Activated CD8-positive, alpha-beta T cell treated with anti-CD3 and anti-CD28 coated beads for 36 hours (primary cell): ENCODE data around the gene HUNK. TPM values are rescaled to one million over a fixed set of nuclear protein-coding genes. Genes with fewer than 3 reads are reported as not detected.

Source experiments
- ATAC-seq: fragments of 200-7000 bp; cut with Tn5 transposase; one replicate; pipeline ENCODE4 v1.10.0; 2021; ENCODE audit warnings: mild to moderate bottlenecking, moderate library complexity
- CTCF ChIA-PET: fragments of 350-600 bp; sonication (Branson Sonifier 250); formaldehyde crosslinking; loops from one replicate; lab custom pipeline; 2021; ENCODE audit warnings: antibody characterized with exemption; lab: Charles Lee
- POLR2A ChIA-PET: fragments of 350-600 bp; sonication (Branson Sonifier 250); formaldehyde crosslinking; loops from one replicate; lab custom pipeline; 2021; ENCODE audit warnings: antibody characterized with exemption; lab: Charles Lee
- DNase-seq: peaks from one replicate; pipeline ENCODE4 v3.0.0-alpha.2; 2020
- H3K27ac Mint-ChIP-seq: one replicate; pipeline ENCODE4 v1.8.0; 2021; ENCODE audit warnings: mild to moderate bottlenecking, mixed read lengths
- H3K27me3 Mint-ChIP-seq: one replicate; pipeline ENCODE4 v1.8.0; 2021; ENCODE audit warnings: mixed read lengths
- H3K36me3 Mint-ChIP-seq: one replicate; pipeline ENCODE4 v1.8.0; 2021; ENCODE audit warnings: low read depth, mixed read lengths
- H3K4me1 Mint-ChIP-seq: one replicate; pipeline ENCODE4 v1.8.0; 2021; ENCODE audit warnings: low read depth, mixed read lengths
- H3K4me3 Mint-ChIP-seq: one replicate; pipeline ENCODE4 v1.8.0; 2021; ENCODE audit warnings: mild to moderate bottlenecking, moderate library complexity, mixed read lengths
- H3K9me3 Mint-ChIP-seq: one replicate; pipeline ENCODE4 v1.8.0; 2021; ENCODE audit warnings: mixed read lengths
- CTCF ChIP-seq: fragments of 200-600 bp; IDR thresholded peaks from one replicate; pipeline ENCODE4 v1.8.0; 2022; ENCODE audit warnings: antibody characterized with exemption, mild to moderate bottlenecking
- intact Hi-C: fragments of 100-400 bp; cut with micrococcal nuclease; formaldehyde crosslinking; loops from one replicate; pipeline ENCODE4 v1.10.0; 2022
- total RNA-seq, 2 experiments: library from RNA; stranded (reverse); gene quantifications; one replicate each; pipeline ENCODE4 v1.2.3, GENCODE V29; 2021

HUNK gene
- total RNA-seq, 2 experiments from 2014 or later: 0.20 to 0.27 TPM

- H3K4me3 Mint-ChIP-seq: no peak overlapping the region
- intact Hi-C loops: no loop called here
- H3K9me3 Mint-ChIP-seq: no peaks in the 10 kb centered on the region
- no peak for TF ChIP-seq CTCF
- H3K4me1 Mint-ChIP-seq: no peaks in the 10 kb centered on the region
- H3K36me3 Mint-ChIP-seq: no peaks in the 10 kb centered on the region
- no peak overlapping the region for H3K27ac Mint-ChIP-seq
- DNase-seq (no peak), ATAC-seq (no peak)
- ChIA-PET POLR2A (no interaction called here), CTCF (interaction anchor here (0.6 to 1.4 kb wide), 3 partner anchors 15 to 17 kb away, joined by 3 to 4 read pairs (median 4); no protein-coding TSS in a partner anchor)
- H3K27me3 Mint-ChIP-seq: peaks cover 4% of the 10 kb centered on the region
Observed at GRCh38 chr21:31889460-31889859, 16.6 kb downstream of the HUNK start.

- POLR2A ChIA-PET: no interaction called here
- intact Hi-C loops: no loop called here
- Mint-ChIP-seq H3K4me1 (peaks cover 7% of the 10 kb centered on the region), H3K4me3 (no peak overlapping the region), H3K9me3 (no peaks in the 10 kb centered on the region), H3K36me3 (no peaks in the 10 kb centered on the region), H3K27ac (no peak overlapping the region), H3K27me3 (peaks cover 4% of the 10 kb centered on the region)
- CTCF ChIA-PET: no interaction called here
- DNase-seq (no peak), ATAC-seq (no peak)
- TF ChIP-seq CTCF: no peak
Observed at GRCh38 chr21:31892686-31893085, 19.9 kb downstream of the HUNK start.

GRCh38 chr21:31893851-31894415 lies 21.1 kb downstream of the HUNK start:
- TF ChIP-seq CTCF: no peak

GRCh38 chr21:31894457-31894856 lies 21.6 kb downstream of the HUNK start:
- DNase-seq (no peak), ATAC-seq (no peak)
- POLR2A ChIA-PET: no interaction called here
- Mint-ChIP-seq H3K4me3 (no peak overlapping the region), H3K4me1 (peaks cover 14% of the 10 kb centered on the region), H3K9me3 (no peaks in the 10 kb centered on the region), H3K36me3 (no peaks in the 10 kb centered on the region), H3K27me3 (peaks cover 4% of the 10 kb centered on the region), H3K27ac (no peak overlapping the region)
- no peak for TF ChIP-seq CTCF
- CTCF ChIA-PET: interaction anchor here (1.0 to 1.4 kb wide), 2 partner anchors 11 to 159 kb away, joined by 3 read pairs; no protein-coding TSS in a partner anchor
- intact Hi-C loops: no loop called here

More at GRCh38 chr21:31893851-31894415, 21.1 kb downstream of the HUNK start:
- Mint-ChIP-seq H3K27me3 (peaks cover 4% of the 10 kb centered on the region), H3K4me3 (no peak overlapping the region), H3K36me3 (no peaks in the 10 kb centered on the region), H3K4me1 (peaks cover 9% of the 10 kb centered on the region), H3K9me3 (no peaks in the 10 kb centered on the region), H3K27ac (no peak overlapping the region)
- ChIA-PET CTCF (interaction anchor here (1.0 to 1.4 kb wide), 3 partner anchors 12 to 159 kb away, joined by 3 to 5 read pairs (median 3); no protein-coding TSS in a partner anchor), POLR2A (no interaction called here)
- DNase-seq (no peak), ATAC-seq (no peak)
- intact Hi-C loops: no loop called here

- no peak for TF ChIP-seq CTCF
- intact Hi-C loops: no loop called here
- peak; percentile 62 for ATAC-seq
- H3K27ac Mint-ChIP-seq: no peak overlapping the region
- ChIA-PET CTCF (interaction anchor here (0.6 to 1.4 kb wide), 3 partner anchors 11 to 707 kb away, joined by 3 read pairs; no protein-coding TSS in a partner anchor), POLR2A (no interaction called here)
- H3K36me3 Mint-ChIP-seq: no peaks in the 10 kb centered on the region
- H3K4me3 Mint-ChIP-seq: no peak overlapping the region
- H3K4me1 Mint-ChIP-seq: peaks cover 15% of the 10 kb centered on the region
- DNase-seq: peak; percentile 36
- no peaks in the 10 kb centered on the region for H3K9me3 Mint-ChIP-seq
- H3K27me3 Mint-ChIP-seq: peaks cover 4% of the 10 kb centered on the region
Observed at GRCh38 chr21:31895077-31895835, 22.4 kb downstream of the HUNK start.
